Cardiac muscle cell (in vitro differentiated cells and primary cell): ENCODE measurements around the gene SRD5A1. TPM values are rescaled to one million over a fixed set of nuclear protein-coding genes. Genes with fewer than 3 reads are reported as not detected.

Experiments used
- DNase-seq, 2 donors: peaks; one replicate each; pipeline versions ENCODE4 v3.0.0 to v3.0.0-alpha.2; 2010 to 2017; ENCODE audit warnings: low read depth in 1 of 2, low spot score in 1 of 2
- H3K27ac ChIP-seq: fragments of 200-600 bp; sonication (generic); 2 replicates; pipeline ENCODE4 v1.5.1; 2016
- H3K27me3 ChIP-seq: fragments of 200-600 bp; sonication (generic); 2 replicates; pipeline ENCODE4 v1.6.0; 2016; ENCODE audit warnings: control low read depth
- H3K36me3 ChIP-seq: fragments of 200-600 bp; sonication (generic); 2 replicates; pipeline ENCODE4 v1.5.1; 2016; ENCODE audit warnings: control low read depth
- H3K4me1 ChIP-seq: fragments of 200-600 bp; sonication (generic); 2 replicates; pipeline ENCODE4 v1.8.1; 2017; ENCODE audit warnings: low read depth, mild to moderate bottlenecking, mixed run types
- H3K4me3 ChIP-seq: fragments of 200-600 bp; sonication (generic); 2 replicates; pipeline ENCODE4 v1.5.1; 2016; ENCODE audit warnings: mild to moderate bottlenecking
- H3K9me3 ChIP-seq: fragments of 200-600 bp; sonication (generic); 2 replicates; pipeline ENCODE4 v1.5.1; 2017; ENCODE audit warnings: low read depth, mild to moderate bottlenecking, control low read depth
- CTCF ChIP-seq: IDR thresholded peaks from 2 replicates; pipeline ENCODE4 v1.5.1; 2012; ENCODE audit warnings: low read depth, mild to moderate bottlenecking, low read length
- polyA plus RNA-seq: library from polyadenylated mRNA; unstranded; fragments of >200 nt; fragmentation: Nextera tagmentation; extraction: Ambion mirVana; gene quantifications from 2 replicates; pipeline ENCODE4 v1.2.1, GENCODE V29; 2016
- total RNA-seq: library from RNA; depleted of rRNA; stranded (reverse); fragments of >200 nt; gene quantifications from 2 replicates; pipeline ENCODE4 v1.2.3, GENCODE V29; 2016

SRD5A1 gene
- total and polyA plus RNA-seq, 2 experiments from 2014 or later: 20.1 to 29.9 TPM

GRCh38 chr5:6586647-6587042, 46.6 kb upstream of the SRD5A1 start:
- Histone ChIP-seq H3K36me3 (no peaks in the 10 kb centered on the region), H3K4me1 (no peaks in the 10 kb centered on the region), H3K9me3 (no peaks in the 10 kb centered on the region), H3K27me3 (peaks cover 58% of the 10 kb centered on the region), H3K4me3 (no peak overlapping the region), H3K27ac (no peak overlapping the region)
- TF ChIP-seq CTCF: no peak
- no peak for DNase-seq

DNA sequence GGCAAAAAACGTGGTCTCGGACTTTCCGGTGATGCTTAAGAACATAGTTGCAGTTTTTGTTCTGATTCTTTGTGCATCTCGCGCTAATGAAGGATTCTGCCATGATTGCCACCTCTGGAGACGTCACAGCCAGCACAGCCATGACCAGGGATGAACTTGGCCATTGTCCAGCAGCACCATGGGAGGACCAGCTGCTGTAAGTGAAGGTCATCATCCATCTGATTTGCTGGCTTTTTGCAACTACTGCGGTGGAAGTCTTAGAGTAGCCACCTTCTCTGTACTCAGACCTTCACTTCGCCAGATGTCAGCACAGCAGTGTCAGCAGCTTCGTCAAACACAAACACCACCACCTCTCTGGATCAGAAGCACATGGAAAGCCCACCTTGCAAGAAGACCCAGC, 46.1 kb upstream of the SRD5A1 start:
- no peaks in the 10 kb centered on the region for H3K4me1 ChIP-seq
- no peak overlapping the region for H3K4me3 ChIP-seq
- H3K27me3 ChIP-seq: peaks cover 53% of the 10 kb centered on the region
- no peaks in the 10 kb centered on the region for H3K9me3 ChIP-seq
- DNase-seq: no peak
- H3K27ac ChIP-seq: no peak overlapping the region
- TF ChIP-seq CTCF: no peak
- no peaks in the 10 kb centered on the region for H3K36me3 ChIP-seq

DNA sequence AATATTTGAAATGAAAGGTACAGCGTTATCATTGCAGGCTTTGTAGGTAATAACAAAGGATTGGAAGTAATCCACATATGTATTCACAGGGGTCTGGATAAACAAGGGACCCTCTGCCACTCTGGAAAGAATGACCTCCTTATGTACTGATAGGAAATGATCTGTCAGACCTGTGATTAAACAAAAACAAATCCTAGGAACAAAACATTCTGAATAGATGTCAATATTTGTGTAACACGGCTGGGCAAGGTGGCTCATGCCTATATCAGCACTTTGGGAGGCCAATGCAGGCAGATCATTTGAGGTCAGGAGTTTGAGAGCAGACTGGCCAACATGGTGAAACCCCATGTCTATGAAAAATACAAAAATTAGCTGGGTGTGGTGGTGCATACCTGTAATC, 42.7 kb upstream of the SRD5A1 start:
- no peak for DNase-seq
- Histone ChIP-seq H3K4me1 (no peaks in the 10 kb centered on the region), H3K9me3 (no peaks in the 10 kb centered on the region), H3K27me3 (peaks cover 19% of the 10 kb centered on the region), H3K36me3 (no peaks in the 10 kb centered on the region), H3K4me3 (no peak overlapping the region), H3K27ac (no peak overlapping the region)
- TF ChIP-seq CTCF: no peak

GRCh38 chr5:6591671-6592288, 41.5 kb upstream of the SRD5A1 start:
- Histone ChIP-seq H3K9me3 (no peaks in the 10 kb centered on the region), H3K4me3 (no peak overlapping the region), H3K4me1 (no peaks in the 10 kb centered on the region), H3K36me3 (no peaks in the 10 kb centered on the region), H3K27ac (no peak overlapping the region), H3K27me3 (peaks cover 7% of the 10 kb centered on the region)
- DNase-seq: no peak
- no peak for TF ChIP-seq CTCF

- Histone ChIP-seq H3K36me3 (no peaks in the 10 kb centered on the region), H3K4me3 (no peak overlapping the region), H3K4me1 (no peaks in the 10 kb centered on the region), H3K27me3 (no peaks in the 10 kb centered on the region), H3K9me3 (no peaks in the 10 kb centered on the region), H3K27ac (no peak overlapping the region)
- no peak for TF ChIP-seq CTCF
- DNase-seq: no peak
Observed at GRCh38 chr5:6592601-6593000, 40.6 kb upstream of the SRD5A1 start.
